A549 (cell line): ENCODE data around the gene STATH.

ENCODE experiments used
- CEBPB ChIP-seq, 2 experiments: fragments of >200 bp in 1 of 2; sonication (Bioruptor Twin) in 1 of 2; formaldehyde crosslinking in 1 of 2; IDR thresholded peaks; 2 replicates each; pipeline ENCODE4 v1.6.1; 2012 to 2016
- CHD2 ChIP-seq: fragments of 150-350 bp; IDR thresholded peaks from 2 replicates; pipeline ENCODE4 v1.6.1; 2014; ENCODE audit warnings: low read length; ENCODE audit not compliant: partially characterized antibody
- EP300 ChIP-seq, 2 experiments: fragments of >200 bp; sonication (Bioruptor Twin); formaldehyde crosslinking; IDR thresholded peaks; 2 replicates in 1 of 2; 3 replicates in 1 of 2; pipeline ENCODE4 v1.6.1; 2016 to 2017
- JUNB ChIP-seq: fragments of >200 bp; sonication (Bioruptor Twin); formaldehyde crosslinking; IDR thresholded peaks from 2 replicates; pipeline ENCODE4 v1.6.1; 2016
- NR3C1 ChIP-seq: fragments of >200 bp; sonication (Bioruptor Twin); formaldehyde crosslinking; IDR thresholded peaks from 3 replicates; pipeline ENCODE4 v1.6.1; 2017
- POLR2A ChIP-seq: IDR thresholded peaks from 2 replicates; pipeline ENCODE4 v1.6.1; 2012; ENCODE audit warnings: mild to moderate bottlenecking, low read length
- REST ChIP-seq: fragments of 200-600 bp; sonication (generic); IDR thresholded peaks from 2 replicates; pipeline ENCODE4 v1.6.1; 2016; ENCODE audit warnings: antibody characterized with exemption, mild to moderate bottlenecking, moderate library complexity
- RFX5 ChIP-seq: fragments of 450-650 bp; IDR thresholded peaks from 2 replicates; pipeline ENCODE4 v1.7.1; 2014; ENCODE audit warnings: antibody characterized with exemption, mild to moderate bottlenecking, moderate library complexity
- SMC3 ChIP-seq: fragments of >200 bp; sonication (Bioruptor Twin); formaldehyde crosslinking; IDR thresholded peaks from 3 replicates; pipeline ENCODE4 v1.6.1; 2018; ENCODE audit warnings: inconsistent platforms
- SREBF2 ChIP-seq: fragments of 450-650 bp; IDR thresholded peaks from 2 replicates; pipeline ENCODE4 v1.6.1; 2014; ENCODE audit warnings: mild to moderate bottlenecking, moderate library complexity
- TF ChIP-seq, protein P1 (sequence below): fragments of >200 bp; sonication (Bioruptor Twin); formaldehyde crosslinking; IDR thresholded peaks from 3 replicates; pipeline ENCODE4 v1.5.1; 2016
- TF ChIP-seq, protein P2 (sequence below): IDR thresholded peaks from 2 replicates; pipeline ENCODE4 v1.6.1; 2012

- TF ChIP-seq CHD2 (no peak), NR3C1 (no peak), EP300 (IDR thresholded peaks at IDR 0.05) (no peak), REST (no peak), RFX5 (no peak), SREBF2 (no peak), SMC3 (no peak), POLR2A (no peak), CEBPB (IDR thresholded peaks at IDR 0.05) (no peak), JUNB (no peak)
- TF ChIP-seq, protein P1, sequence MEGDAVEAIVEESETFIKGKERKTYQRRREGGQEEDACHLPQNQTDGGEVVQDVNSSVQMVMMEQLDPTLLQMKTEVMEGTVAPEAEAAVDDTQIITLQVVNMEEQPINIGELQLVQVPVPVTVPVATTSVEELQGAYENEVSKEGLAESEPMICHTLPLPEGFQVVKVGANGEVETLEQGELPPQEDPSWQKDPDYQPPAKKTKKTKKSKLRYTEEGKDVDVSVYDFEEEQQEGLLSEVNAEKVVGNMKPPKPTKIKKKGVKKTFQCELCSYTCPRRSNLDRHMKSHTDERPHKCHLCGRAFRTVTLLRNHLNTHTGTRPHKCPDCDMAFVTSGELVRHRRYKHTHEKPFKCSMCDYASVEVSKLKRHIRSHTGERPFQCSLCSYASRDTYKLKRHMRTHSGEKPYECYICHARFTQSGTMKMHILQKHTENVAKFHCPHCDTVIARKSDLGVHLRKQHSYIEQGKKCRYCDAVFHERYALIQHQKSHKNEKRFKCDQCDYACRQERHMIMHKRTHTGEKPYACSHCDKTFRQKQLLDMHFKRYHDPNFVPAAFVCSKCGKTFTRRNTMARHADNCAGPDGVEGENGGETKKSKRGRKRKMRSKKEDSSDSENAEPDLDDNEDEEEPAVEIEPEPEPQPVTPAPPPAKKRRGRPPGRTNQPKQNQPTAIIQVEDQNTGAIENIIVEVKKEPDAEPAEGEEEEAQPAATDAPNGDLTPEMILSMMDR, result no peak
- TF ChIP-seq, protein P2, sequence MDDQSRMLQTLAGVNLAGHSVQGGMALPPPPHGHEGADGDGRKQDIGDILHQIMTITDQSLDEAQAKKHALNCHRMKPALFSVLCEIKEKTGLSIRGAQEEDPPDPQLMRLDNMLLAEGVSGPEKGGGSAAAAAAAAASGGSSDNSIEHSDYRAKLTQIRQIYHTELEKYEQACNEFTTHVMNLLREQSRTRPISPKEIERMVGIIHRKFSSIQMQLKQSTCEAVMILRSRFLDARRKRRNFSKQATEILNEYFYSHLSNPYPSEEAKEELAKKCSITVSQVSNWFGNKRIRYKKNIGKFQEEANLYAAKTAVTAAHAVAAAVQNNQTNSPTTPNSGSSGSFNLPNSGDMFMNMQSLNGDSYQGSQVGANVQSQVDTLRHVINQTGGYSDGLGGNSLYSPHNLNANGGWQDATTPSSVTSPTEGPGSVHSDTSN, result no peak
Measured at GRCh38 chr4:69957209-69957608, 38.6 kb upstream of the STATH start.
